Osteoblast (primary cell): ENCODE data around the gene SULT6B1. TPM values are rescaled to one million over a fixed set of nuclear protein-coding genes. Genes with fewer than 3 reads are reported as not detected.

Experiments used
- DNase-seq: peaks from one replicate; pipeline ENCODE4 v3.0.0; 2011; ENCODE audit warnings: low spot score, mixed read lengths; ENCODE audit not compliant: insufficient read length; ENCODE audit errors: missing footprints
- H2AFZ ChIP-seq: 2 replicates; pipeline ENCODE4 v1.6.0; 2011; ENCODE audit warnings: mild to moderate bottlenecking, low read length
- H3K27ac ChIP-seq: 2 replicates; pipeline ENCODE4 v1.5.1; 2011; ENCODE audit warnings: mild to moderate bottlenecking, low read depth, low read length, moderate library complexity
- H3K27me3 ChIP-seq: 2 replicates; pipeline ENCODE4 v1.6.0; 2012; ENCODE audit warnings: mild to moderate bottlenecking, control low read depth, inconsistent platforms, low read length, moderate library complexity; ENCODE audit not compliant: insufficient read depth
- H3K36me3 ChIP-seq: 2 replicates; pipeline ENCODE4 v1.5.1; 2011; ENCODE audit warnings: mild to moderate bottlenecking, low read length, control low read depth, moderate library complexity; ENCODE audit not compliant: insufficient read depth
- H3K4me1 ChIP-seq: 2 replicates; pipeline ENCODE4 v1.5.1; 2011; ENCODE audit warnings: mild to moderate bottlenecking, low read length, control low read depth, moderate library complexity; ENCODE audit not compliant: insufficient read depth
- H3K4me2 ChIP-seq: 2 replicates; pipeline ENCODE4 v1.6.0; 2011; ENCODE audit warnings: mild to moderate bottlenecking, low read length; ENCODE audit not compliant: insufficient read depth
- H3K4me3 ChIP-seq: fragments of 200-600 bp; sonication (generic); 3 replicates; pipeline ENCODE4 v1.5.1; 2012; ENCODE audit warnings: mild to moderate bottlenecking, low read length, inconsistent platforms; ENCODE audit not compliant: insufficient read depth
- H3K79me2 ChIP-seq: 2 replicates; pipeline ENCODE4 v1.6.0; 2012; ENCODE audit warnings: mild to moderate bottlenecking, low read length, control low read depth, inconsistent platforms; ENCODE audit not compliant: insufficient read depth
- H3K9me3 ChIP-seq: 2 replicates; pipeline ENCODE4 v1.5.1; 2011; ENCODE audit warnings: low read depth, low read length, control low read depth
- H4K20me1 ChIP-seq: 2 replicates; pipeline ENCODE4 v1.6.0; 2012; ENCODE audit warnings: mild to moderate bottlenecking, low read length, control low read depth; ENCODE audit not compliant: insufficient read depth
- total RNA-seq: library from RNA; depleted of rRNA; stranded (reverse); fragments of >200 nt; gene quantifications from 2 replicates; pipeline ENCODE4 v1.2.3, GENCODE V29; 2012
- TF ChIP-seq, protein P1 (sequence below): IDR thresholded peaks from 2 replicates; pipeline ENCODE4 v1.5.1; 2011; ENCODE audit warnings: mild to moderate bottlenecking, low read depth, low read length, moderate library complexity; ENCODE audit errors: extremely low read depth

Gene SULT6B1
- total RNA-seq, 1 donor = not detected

GRCh38 chr2:37156071-37156856 lies 32.2 kb downstream of the SULT6B1 start:
- DNase-seq = peak; percentile 92
- H3K27ac ChIP-seq = peak overlapping the region; percentile 81
- H3K4me1 ChIP-seq = peaks cover 17% of the 10 kb centered on the region
- H3K9me3 ChIP-seq = no peaks in the 10 kb centered on the region
- peak overlapping the region; percentile 75 for H2AFZ ChIP-seq
- H3K36me3 ChIP-seq = peaks cover 2% of the 10 kb centered on the region
- peaks cover 50% of the 10 kb centered on the region for H3K79me2 ChIP-seq
- TF ChIP-seq, protein P1, sequence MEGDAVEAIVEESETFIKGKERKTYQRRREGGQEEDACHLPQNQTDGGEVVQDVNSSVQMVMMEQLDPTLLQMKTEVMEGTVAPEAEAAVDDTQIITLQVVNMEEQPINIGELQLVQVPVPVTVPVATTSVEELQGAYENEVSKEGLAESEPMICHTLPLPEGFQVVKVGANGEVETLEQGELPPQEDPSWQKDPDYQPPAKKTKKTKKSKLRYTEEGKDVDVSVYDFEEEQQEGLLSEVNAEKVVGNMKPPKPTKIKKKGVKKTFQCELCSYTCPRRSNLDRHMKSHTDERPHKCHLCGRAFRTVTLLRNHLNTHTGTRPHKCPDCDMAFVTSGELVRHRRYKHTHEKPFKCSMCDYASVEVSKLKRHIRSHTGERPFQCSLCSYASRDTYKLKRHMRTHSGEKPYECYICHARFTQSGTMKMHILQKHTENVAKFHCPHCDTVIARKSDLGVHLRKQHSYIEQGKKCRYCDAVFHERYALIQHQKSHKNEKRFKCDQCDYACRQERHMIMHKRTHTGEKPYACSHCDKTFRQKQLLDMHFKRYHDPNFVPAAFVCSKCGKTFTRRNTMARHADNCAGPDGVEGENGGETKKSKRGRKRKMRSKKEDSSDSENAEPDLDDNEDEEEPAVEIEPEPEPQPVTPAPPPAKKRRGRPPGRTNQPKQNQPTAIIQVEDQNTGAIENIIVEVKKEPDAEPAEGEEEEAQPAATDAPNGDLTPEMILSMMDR = no peak
- H3K4me3 ChIP-seq = peak overlapping the region; percentile 94
- peak overlapping the region; percentile 97 for H3K4me2 ChIP-seq
- no peaks in the 10 kb centered on the region for H3K27me3 ChIP-seq
- peaks cover 8% of the 10 kb centered on the region for H4K20me1 ChIP-seq

GRCh38 chr2:37154785-37155184 lies 33.7 kb downstream of the SULT6B1 start:
- H3K4me2 ChIP-seq = no peak overlapping the region
- H3K27me3 ChIP-seq = no peaks in the 10 kb centered on the region
- no peaks in the 10 kb centered on the region for H3K9me3 ChIP-seq
- peaks cover 2% of the 10 kb centered on the region for H3K36me3 ChIP-seq
- no peak overlapping the region for H3K27ac ChIP-seq
- peaks cover 12% of the 10 kb centered on the region for H4K20me1 ChIP-seq
- H3K79me2 ChIP-seq = peaks cover 63% of the 10 kb centered on the region
- no peak for DNase-seq
- no peak overlapping the region for H2AFZ ChIP-seq
- TF ChIP-seq, protein P1 = no peak
- H3K4me3 ChIP-seq = no peak overlapping the region
- peaks cover 20% of the 10 kb centered on the region for H3K4me1 ChIP-seq

DNA sequence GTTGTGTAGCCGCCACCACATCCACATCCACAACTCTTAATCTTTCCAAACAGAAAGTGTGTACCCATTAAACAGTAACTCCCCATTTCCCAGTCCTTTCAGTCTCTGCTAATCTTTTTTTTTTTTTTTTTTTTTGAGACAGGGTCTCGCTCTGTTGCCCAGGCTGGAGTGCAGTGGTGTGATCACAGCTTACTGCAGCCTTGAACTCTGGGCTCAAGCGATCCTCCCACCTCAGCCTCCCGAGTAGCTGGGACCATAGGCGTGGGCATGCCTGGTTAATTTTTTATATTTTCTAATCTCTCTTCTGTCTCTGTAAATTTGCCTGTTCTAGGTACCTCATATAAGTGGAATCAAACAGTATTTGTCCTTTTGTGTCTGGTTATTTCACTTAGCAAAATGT lies 35.2 kb downstream of the SULT6B1 start:
- H3K9me3 ChIP-seq = no peaks in the 10 kb centered on the region
- H3K4me1 ChIP-seq = peaks cover 20% of the 10 kb centered on the region
- H2AFZ ChIP-seq = no peak overlapping the region
- no peaks in the 10 kb centered on the region for H3K27me3 ChIP-seq
- no peak overlapping the region for H3K27ac ChIP-seq
- H3K36me3 ChIP-seq = peaks cover 12% of the 10 kb centered on the region
- DNase-seq = no peak
- H4K20me1 ChIP-seq = peaks cover 17% of the 10 kb centered on the region
- peaks cover 78% of the 10 kb centered on the region for H3K79me2 ChIP-seq
- H3K4me3 ChIP-seq = no peak overlapping the region
- TF ChIP-seq, protein P1 = no peak
- H3K4me2 ChIP-seq = no peak overlapping the region

DNA sequence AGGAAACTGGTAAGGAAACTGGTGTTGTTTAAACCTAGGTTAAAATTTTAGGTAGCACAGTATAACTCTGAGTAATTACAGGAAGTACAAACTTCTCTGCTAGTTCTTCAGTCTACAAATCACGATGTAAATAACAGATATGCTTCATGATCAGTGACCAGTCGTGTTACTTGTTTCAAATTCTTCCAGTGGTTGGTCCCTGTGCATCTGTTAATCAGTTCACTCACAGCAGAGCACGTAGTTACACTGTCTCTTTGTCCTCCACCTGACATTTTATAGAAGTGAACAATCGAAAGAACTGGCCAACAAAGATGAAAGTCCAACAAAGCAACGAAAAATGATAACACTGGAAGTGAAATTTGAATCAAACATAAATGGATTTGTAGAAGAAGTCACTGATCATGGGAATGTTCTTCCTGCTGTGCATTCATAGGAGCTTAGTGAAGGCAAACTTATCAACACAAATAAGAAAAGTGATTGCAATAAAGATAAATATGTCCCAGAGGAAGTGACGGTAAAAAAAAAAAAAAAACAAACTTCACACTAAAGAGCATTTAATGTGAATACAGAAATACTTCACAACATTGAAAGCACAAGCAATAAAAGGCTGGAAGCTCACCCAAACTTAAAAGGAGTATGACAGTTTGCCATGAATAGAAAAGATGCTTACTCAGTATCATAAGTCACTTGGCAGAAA lies 38.7 kb downstream of the SULT6B1 start:
- Histone ChIP-seq H3K79me2 (peaks cover 61% of the 10 kb centered on the region), H3K27me3 (no peaks in the 10 kb centered on the region), H3K4me3 (no peak overlapping the region), H3K4me2 (no peak overlapping the region), H2AFZ (no peak overlapping the region), H4K20me1 (peaks cover 17% of the 10 kb centered on the region), H3K4me1 (peaks cover 5% of the 10 kb centered on the region), H3K27ac (no peak overlapping the region), H3K9me3 (no peaks in the 10 kb centered on the region), H3K36me3 (peaks cover 39% of the 10 kb centered on the region)
- TF ChIP-seq, protein P1 = no peak
- no peak for DNase-seq
